GM19025 (cell line): ENCODE data around the gene KLC3.

Experiments used
- ATAC-seq: cut with Tn5 transposase; IDR thresholded peaks from one replicate; pipeline ENCODE4 v1.9.1; 2021; ENCODE audit warnings: mild to moderate bottlenecking, low read depth, moderate library complexity; ENCODE audit not compliant: unreplicated experiment

Gene KLC3

DNA sequence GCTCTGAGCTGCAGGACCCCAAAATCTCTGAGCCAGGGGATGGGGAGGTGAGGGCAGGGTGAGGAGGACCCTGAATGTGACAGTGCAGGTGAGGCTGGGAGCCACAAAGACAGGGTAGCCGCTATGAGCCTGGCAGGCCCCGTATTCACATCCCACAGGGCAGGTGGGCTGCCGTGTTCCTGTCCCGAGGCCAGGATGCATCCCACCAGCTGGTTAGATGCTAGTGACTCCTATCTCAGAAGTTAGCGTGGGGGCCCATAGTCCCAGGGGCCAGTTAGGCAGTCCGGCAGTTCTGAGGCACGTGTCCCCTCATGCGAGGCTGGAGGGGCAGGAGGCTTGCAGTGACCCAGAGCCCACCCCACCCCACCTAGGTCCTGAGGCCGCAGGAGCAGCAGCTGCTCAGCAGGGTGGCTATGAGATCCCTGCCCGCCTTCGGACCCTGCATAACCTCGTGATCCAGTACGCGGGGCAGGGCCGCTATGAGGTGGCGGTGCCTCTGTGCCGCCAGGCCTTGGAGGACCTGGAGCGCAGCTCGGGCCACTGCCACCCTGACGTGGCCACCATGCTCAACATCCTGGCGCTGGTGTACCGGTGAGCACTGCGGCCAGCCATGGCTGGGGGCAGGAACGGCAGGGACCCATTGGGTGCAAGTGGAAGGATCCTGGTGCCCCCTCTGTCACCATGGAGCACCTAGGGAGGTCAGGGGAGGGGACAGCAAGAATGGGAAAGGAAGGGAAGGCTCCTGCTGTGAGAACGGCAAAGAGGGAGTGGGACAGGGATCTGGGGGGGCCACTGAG is 7.2 kb downstream of the KLC3 start:
- no peak for ATAC-seq

DNA sequence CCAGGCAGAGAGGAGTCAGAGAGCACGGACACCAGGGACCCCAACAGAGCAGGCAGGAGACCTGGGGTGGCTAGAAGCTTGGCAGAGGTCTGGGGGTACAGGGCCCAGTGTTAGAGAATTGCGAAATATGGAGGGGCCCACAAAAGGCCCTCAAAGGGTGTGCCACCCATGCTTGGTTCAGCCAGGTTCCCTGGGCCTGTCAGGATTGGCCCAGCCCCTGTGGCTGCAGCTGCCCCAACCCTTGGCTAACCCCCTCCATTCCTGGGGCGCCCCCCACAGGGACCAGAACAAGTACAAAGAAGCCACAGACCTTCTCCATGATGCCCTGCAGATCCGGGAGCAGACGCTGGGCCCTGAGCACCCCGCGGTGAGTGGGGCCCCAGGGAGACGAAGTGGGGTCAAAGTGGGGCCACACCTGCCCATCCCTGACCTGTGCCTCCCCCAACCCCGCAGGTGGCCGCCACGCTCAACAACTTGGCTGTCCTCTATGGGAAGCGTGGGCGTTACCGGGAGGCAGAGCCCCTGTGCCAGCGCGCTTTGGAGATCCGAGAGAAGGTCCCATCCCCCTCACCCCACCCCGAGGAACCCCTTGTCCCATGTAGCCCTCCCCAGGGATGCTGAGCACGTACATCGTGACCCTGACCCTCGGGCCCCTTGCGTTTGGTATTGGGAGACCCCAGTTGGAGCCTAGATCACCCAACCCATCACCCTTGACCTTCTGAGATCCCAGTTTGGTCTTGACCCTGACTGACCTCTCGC is 8.0 kb downstream of the KLC3 start:
- no peak for ATAC-seq

DNA sequence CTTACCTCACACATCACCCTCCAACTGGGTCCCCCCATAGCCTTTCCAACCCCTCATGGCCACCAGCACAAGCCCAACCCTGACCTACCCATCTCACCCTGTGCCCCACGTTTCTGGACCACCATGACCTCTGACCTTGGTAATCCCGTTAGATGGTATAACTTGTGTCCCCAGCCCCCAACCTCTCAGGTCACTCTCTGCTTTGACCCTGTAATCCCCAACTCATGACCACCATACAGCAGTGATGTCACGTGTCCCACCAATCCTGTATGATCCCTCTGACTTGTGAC is 8.5 kb downstream of the KLC3 start:
- no peak for ATAC-seq

DNA sequence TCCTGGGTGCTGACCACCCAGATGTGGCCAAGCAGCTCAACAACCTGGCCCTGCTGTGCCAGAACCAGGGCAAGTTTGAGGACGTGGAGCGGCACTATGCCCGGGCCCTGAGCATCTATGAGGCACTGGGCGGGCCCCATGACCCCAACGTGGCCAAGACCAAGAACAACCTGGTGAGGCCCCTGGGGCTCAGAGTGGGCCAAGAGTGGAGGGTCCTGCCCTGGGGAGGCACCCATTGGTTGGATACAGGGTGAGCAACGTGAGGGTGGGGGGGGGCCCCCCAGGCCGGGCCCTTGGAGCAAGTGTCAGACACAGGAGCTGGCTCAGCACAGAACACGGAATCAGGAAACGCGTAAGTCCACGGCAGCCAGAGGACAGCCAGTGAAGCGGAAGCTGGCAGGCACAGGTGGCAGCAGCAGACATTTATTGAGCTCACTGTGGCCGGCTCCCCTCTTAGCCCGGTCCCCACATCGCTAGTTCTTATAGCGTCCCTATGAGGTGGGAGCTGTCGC is 8.9 kb downstream of the KLC3 start:
- no peak for ATAC-seq

DNA sequence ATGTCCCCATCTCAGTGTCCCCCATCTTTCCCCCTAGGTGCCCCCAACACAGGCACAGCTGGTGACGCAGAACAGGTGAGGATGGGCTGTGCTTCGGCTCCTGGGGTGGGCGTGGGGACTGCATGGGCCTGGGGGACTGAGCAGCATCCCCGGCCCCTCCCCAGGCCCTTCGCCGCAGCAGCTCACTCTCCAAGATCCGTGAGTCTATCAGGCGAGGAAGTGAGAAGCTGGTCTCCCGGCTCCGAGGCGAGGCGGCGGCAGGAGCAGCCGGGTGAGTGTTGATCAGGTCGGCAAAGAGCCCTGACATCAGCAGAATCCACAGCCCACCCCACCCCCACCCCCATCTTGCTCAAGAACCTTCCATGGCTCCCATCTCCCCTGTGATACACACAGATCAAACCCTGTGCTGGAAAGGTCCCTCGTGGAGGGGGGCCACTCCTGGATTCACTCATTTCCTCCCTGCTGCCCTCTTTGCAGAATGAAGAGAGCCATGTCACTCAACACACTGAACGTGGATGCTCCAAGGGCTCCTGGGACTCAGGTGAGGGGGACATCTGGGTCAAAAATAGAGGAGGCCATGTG is 10.0 kb downstream of the KLC3 start:
- no peak for ATAC-seq

DNA sequence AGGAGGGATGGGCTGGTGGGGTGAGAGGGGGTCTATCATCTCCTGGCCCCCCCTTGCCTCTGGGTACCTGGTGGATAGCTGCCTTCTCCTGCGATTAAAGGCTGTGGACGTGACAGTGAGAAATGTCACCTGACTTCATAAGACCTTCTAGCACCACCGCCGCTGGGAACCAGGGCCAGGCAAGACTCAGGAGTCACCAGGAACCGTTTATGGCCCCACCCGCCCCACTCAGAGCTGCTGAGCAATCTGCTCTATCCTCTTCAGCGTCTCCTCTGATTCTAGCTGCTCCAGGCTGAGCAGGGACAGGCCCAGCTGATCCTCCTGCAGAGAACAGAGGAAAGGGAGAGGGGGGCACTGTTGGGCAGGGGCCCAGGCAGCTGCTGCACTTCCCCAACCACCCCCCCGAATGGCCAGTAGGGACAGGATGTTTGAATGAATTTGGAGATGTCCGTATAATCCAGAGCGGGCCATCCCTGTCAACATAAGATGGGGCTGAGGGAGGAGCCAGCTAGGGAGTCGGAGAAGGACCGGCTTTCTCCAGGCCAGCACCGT is 10.9 kb downstream of the KLC3 start:
- no peak for ATAC-seq

DNA sequence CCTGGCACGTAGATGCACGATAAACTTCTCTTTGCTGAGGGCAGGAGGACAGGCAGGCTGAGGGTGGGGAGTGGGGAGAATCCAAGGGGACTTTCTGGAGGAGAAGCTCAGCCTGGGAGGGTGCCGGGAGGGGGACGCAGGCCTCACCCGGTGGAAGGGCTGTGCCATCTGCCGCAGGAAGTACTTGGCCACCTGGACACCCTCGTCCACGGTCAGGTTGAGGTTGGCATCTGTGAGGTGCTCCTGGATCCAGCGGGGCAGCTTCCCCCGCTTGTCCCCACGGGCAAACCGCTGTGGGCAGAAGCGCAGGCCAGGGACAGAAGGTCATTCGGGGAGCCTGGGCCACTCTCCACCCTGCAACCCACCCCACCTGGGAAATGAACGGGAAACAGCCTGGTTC is 11.5 kb downstream of the KLC3 start:
- ATAC-seq, result no peak

DNA sequence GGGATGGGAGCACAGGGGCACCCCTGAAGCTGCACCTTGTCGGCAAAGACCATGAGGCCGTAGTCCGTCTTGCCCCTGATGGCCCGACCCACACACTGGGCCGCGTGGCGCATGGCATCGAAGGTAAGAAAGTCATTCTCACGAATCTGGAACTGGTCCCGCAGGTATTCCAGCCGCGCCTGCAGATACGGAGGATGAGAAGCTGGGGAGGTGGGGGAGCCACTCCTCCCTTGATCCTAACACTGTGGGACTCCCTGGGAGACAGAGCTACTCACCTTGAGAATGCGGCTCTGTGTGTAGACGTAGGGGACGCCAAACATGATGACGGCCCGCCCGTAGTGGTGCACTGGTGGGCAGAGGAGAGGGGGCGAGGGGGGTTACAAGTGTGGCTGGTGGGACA is 11.9 kb downstream of the KLC3 start:
- no peak for ATAC-seq

DNA sequence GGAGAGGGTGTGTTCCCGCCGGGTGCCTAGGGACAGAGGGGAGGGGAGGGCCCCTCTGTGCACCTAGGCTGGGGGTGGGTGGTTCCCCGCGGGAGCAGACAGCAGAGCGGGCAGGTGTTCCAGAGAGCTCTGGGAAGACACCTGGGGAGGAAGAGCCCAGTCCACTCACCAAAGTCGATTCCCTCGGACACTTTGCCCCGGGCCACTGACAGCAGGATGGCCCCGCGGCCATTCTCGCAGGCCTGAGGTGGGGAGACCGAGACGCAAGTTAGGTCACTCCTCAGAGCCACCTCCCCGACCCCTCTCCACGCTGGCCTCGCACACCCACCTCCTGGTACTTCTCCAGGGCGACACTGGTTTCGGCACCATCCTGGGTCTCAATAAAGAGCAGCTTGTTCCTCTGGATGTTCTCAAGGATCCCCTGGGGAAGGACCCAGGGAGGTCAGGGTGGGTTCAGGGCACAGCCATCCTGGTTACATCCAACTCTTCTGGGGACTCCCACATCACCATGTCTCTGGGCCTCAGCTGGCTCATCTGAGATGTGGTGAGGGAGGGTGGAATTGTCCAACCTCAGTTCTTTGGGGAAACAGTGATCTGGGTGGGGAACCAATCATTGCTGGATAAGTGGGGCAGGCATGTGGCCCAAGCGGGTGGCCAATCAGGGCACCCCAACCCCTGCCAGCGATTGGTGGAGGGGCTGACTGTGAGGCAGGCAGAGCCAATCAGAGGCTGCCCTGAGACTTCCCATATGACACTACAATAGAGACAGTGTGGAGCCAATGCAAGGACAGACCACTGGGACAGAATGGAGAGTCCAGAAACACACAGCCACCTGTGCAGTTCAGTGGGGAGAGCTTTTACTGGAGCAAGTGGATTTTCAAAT is 12.6 kb downstream of the KLC3 start:
- no peak for ATAC-seq

DNA sequence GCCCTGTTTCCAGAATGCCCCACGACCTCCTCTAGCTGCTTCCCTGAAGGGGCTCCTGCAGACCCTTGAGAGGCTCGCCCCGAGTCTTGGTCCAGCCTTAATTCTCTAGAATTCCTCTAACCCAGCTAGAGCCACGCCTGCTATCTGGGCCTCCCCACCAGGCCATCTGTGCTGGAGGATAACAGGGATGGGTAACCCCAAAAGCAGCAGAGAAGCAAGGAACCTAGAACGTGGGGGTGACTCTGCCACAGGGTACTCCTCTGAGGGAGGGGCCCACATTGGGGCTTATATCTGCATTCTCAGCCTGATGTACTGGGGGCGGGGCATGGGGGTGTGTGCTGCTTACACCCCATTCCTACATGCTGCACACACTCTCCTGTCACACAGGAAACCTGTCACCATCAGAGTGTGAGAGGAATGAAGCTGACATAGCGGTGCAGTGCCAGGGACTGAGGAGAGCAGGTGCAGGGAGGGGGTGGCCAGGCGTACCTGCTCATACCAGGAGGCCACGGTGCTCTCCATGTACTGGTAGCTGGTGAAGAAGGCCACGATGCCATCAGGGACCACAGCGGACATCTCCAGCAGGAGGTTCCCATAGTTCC is 13.8 kb downstream of the KLC3 start:
- ATAC-seq, result no peak

DNA sequence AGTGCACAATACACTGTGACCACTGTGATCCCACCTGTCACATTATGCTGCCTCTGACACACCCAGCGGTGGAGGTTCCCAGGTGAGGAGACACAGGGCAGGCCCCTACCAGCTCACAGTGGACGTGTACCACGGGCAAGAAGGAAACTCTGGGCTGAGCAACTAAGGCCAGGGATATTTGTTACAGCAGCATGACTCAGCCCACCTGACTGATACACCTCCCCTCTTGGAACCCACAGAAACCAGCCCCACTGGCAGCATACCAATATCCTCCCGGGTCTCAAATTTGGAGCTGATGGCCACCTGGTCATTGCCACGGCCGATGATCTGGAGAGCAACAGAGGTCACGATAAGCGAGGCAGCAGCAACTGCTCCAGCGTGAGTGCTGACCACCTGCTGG is 14.9 kb downstream of the KLC3 start:
- ATAC-seq, result no peak

DNA sequence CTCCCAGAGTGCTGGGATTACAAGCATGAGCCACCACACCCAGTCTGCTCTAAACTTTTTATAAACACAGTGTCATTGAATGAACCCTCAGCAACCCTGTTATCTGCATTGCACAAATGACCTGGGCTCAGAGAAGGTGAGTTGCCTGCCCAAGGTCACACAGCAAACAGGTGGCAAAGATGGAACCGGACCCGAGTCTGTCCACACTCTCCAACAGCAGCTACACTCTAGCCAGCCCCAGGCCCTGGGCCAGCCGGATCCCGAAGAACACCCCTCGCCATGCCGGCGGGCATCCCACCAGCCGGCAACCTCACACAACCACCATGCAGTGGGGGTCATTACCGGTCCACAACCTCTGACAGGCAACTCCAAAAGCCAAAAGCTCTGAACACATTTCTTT is 15.4 kb downstream of the KLC3 start:
- no peak for ATAC-seq

DNA sequence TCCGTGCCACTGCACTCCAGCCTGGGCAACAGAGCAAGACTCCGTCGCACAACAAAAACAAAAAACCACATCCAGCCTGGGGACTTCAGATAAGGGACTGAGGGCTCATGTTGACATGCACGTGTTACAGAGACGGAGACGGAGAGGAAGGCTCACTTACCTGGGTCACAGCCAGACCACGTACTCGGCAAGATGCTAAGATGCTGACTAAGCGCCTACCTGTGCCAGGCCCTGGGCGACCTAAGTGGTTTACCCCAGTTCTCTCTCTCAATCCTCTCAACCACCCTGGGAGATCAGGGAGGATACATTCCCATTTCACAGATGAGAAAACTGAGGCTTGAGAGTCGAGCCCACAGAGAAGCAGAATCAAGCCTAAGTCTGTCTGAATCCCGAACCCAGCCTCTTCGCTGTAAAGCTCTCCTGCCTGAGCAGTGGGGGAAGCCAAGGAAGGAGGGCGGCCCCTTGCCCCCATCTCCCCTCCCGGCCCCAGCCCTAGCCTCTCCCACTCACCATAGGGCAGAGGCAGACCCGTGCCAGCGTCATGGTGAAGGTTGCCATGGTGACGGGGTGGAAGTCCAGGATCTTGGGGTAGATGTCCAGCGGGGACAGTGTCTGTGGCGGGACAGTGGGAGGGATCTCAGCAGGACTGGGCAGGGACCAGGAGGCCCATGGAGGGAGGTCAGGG is 16.4 kb downstream of the KLC3 start:
- no peak for ATAC-seq

DNA sequence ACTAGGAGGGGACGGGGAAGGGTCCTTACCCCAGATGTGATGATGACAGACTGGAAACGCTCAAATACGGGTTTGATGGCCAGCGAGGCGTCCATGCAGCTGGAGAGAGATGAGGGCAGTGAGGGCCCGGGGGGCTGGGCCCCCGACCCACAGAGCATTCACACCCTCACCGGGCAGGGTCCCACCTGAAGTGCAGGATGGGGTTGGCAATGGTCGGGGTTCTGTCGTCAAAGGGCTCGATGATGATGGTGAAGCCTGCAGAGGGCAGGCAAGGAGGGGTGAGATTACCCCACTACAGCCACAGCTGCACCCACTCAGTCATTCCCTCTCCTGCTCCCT is 16.9 kb downstream of the KLC3 start:
- ATAC-seq, result no peak

DNA sequence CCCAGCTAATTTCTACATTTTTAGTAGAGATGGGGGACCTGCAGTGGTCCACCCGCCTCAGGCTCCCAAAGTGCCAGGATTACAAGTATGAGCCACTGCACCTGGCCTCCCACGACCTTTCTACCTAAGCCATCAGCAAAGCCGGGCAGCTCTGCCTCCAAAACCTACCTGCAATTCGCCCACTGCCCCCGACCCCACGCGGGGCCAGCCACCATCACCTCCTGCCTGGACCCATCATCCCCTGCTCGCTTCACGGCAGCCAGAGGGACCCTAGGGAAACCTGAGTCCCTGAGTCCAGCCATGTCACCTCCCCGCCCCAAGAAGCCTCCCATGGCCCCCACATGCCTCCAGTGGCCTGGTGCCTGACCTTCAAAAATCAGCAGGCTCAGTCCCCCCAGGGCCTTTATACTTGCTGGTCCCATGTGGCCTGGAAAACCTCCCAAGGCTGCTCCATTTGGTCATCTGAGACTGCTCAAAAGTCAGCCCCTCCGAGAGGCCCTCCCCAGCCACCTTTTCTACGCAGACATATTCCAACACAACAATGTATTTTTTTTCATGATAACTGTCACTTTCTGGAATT is 17.8 kb downstream of the KLC3 start:
- ATAC-seq, result no peak

DNA sequence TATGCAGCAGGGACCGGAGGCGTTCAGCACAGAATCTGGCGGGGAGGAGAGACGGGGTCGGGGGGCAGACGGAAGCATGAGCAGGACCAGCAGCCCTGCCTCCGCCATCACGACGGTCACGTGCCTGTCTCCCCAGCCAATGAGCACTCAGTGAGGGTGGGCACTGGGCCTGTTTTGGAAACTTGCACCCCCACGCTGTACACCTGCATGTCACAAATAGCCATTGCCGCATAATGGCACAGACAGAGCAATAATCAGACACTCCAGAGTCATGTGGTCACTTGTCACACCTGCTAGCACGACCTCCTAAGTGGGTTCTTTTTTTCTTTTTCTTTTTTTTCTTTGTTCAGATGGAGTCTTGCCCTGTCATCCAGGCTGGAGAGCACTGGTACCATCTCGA is 21.1 kb downstream of the KLC3 start:
- no peak for ATAC-seq

DNA sequence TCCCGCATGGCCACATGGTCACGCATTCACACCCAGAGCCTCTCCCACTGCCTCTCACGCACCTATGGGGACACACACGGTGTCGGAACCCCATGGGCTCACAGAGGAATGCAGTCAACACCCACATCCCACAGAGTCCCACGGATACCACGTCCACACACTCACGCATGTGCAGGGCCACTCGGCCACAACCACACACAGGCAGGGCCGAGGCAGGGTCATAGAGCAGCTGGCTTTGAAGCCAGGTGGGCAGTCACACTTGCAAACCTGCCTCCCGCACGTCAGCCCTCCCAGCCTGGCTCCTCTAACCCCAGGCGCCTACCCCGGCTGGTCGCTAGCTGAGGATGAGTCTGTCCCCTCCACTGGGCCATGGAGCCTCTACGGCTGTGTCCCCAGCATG is 21.7 kb downstream of the KLC3 start:
- no peak for ATAC-seq

DNA sequence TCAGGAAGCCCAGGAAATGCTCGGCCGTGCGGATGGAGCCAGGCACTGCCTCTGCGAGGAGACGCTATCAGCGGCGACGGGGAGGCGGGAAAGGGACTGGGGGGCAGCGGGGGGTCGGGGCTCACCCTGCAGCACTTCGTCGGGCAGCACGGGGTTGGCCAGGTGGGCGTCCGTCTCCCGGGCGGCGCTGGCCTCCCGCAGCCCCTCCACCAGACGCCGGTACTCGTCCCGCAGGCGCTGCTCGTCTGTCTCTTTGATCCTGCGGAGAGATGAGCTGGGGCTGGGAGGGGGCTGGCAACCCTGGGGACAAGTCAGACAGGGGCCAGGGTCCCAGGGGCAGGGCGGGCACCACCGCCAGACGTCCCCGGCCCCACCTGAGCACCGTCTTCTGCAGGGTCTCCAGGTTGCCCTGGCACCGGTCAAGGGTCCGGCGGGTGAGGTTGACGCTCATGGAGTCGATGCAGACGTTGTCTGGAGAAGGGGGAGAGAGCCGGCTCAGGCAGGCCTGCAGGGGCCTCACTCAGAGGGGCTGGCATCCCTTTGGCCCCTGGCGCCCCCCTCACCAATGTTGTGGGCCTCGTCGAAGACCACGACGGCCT is 23.4 kb downstream of the KLC3 start:
- ATAC-seq, result no peak

DNA sequence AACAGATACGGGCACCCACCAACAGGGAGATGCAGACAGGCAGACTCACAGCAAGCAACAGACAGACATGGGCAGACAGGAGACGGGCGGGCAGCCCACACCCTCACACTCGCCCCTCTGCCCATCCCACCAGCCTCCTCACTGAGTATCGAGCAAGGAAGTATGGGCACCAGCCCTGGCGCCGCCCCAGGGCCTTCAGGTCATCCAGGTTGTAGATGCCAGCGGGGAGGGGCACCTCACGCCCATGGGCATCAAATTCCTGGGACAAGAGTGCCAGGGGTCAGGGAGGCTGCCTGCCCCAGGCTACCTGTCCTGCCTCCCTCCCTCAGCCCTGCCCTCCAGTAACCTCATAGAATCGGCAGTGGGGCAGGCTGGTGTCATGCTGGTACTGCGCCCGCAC is 24.1 kb downstream of the KLC3 start:
- ATAC-seq, result no peak
